Hepatocyte (in vitro differentiated cells): Measurements from ENCODE around the gene NHSL2.

ENCODE experiments used
- EZH2phosphoT487 ChIP-seq: fragments of 200-600 bp; sonication (generic); IDR thresholded peaks from one replicate; pipeline ENCODE4 v1.6.1; 2018; ENCODE audit warnings: antibody characterized with exemption, mild to moderate bottlenecking, low read depth, moderate library complexity; ENCODE audit not compliant: unreplicated experiment, severe bottlenecking
- TF ChIP-seq, protein P1 (sequence below): fragments of 200-600 bp; sonication (generic); IDR thresholded peaks from 2 replicates; pipeline ENCODE4 v1.5.1; 2016; ENCODE audit warnings: antibody characterized with exemption, mild to moderate bottlenecking; ENCODE audit not compliant: poor library complexity

DNA sequence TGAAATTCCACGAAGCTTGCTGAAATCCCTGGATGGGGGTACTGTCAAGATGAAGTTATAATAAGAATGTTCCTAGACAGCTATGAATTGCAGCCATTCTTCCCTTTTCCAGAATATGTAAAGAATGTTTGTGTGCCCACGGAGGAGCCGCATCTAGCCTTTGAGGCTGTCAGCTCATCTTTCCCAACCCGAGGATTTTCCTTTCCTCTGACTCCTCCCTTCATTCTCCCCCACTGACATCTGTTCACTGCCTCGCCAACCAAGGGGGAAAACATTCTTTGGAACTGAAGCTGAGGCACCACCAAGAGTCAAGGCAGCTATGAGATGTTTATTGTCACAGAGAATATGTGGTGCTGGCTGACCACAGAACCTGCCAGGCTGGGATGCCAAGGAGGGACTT is 8.8 kb downstream of the NHSL2 start:
- TF ChIP-seq, protein P1, sequence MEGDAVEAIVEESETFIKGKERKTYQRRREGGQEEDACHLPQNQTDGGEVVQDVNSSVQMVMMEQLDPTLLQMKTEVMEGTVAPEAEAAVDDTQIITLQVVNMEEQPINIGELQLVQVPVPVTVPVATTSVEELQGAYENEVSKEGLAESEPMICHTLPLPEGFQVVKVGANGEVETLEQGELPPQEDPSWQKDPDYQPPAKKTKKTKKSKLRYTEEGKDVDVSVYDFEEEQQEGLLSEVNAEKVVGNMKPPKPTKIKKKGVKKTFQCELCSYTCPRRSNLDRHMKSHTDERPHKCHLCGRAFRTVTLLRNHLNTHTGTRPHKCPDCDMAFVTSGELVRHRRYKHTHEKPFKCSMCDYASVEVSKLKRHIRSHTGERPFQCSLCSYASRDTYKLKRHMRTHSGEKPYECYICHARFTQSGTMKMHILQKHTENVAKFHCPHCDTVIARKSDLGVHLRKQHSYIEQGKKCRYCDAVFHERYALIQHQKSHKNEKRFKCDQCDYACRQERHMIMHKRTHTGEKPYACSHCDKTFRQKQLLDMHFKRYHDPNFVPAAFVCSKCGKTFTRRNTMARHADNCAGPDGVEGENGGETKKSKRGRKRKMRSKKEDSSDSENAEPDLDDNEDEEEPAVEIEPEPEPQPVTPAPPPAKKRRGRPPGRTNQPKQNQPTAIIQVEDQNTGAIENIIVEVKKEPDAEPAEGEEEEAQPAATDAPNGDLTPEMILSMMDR = no peak
- TF ChIP-seq EZH2phosphoT487 = no peak
